ENCODE data around the gene ZNF431. TPM values are rescaled to one million over a fixed set of nuclear protein-coding genes. Genes with fewer than 3 reads are reported as not detected.
"Not testable (repeated sequence)": the region's sequence is repeated elsewhere in the genome, so short reads cannot be mapped to it uniquely, and the experiment has no call there.

Gene ZNF431
- total and polyA plus RNA-seq, 11 donors, result 4.6 to 20.0 (median 11.0) TPM

DNA sequence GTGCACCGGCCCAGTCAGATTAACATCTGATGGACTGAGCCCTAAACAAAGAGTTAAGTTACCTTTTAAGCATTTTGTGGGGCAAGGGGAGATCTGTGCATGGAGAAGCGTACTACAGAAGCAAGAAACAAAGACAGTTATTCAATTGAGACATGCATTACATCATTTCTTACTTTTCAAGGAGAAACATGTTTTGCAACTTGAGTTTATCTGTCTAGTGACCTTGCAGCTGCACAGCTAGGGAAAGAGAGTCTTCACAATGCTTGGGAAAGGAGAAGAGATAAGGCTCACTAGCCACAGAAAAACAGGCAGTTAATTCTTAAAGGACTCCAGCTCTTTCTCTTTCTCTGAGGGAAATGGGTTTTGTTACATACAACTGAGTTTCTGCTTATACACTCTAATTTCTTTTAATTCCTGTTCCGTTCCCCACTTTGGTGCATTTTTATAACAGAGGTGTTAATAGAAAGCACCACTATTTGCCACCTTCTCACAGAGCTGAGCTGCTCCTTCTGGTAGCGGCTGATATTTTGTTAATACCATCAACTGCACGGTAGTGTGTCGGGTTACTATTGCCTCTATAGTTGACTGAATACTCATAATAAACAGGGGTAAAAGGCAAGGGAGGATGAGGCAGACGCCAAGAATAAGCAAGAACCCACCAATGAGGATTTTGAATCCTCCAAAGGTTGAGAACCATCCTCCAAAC, 55.9 kb downstream of the ZNF431 start:
- DNase-seq (no peak), ATAC-seq (no peak)
- Histone ChIP-seq H3K36me3 (no peaks in the 10 kb centered on the region), H3K27me3 (no peaks in the 10 kb centered on the region), H3K27ac (peak overlapping the region in 4 of 12 donors; percentile 1 to 56 (median 20)), H3K4me3 (no peak overlapping the region), H3K4me1 (peaks cover 0 to 6% (median 0%) of the 10 kb centered on the region in 12 donors), H3K9me3 (no peaks in the 10 kb centered on the region)
- TF ChIP-seq, protein P1, sequence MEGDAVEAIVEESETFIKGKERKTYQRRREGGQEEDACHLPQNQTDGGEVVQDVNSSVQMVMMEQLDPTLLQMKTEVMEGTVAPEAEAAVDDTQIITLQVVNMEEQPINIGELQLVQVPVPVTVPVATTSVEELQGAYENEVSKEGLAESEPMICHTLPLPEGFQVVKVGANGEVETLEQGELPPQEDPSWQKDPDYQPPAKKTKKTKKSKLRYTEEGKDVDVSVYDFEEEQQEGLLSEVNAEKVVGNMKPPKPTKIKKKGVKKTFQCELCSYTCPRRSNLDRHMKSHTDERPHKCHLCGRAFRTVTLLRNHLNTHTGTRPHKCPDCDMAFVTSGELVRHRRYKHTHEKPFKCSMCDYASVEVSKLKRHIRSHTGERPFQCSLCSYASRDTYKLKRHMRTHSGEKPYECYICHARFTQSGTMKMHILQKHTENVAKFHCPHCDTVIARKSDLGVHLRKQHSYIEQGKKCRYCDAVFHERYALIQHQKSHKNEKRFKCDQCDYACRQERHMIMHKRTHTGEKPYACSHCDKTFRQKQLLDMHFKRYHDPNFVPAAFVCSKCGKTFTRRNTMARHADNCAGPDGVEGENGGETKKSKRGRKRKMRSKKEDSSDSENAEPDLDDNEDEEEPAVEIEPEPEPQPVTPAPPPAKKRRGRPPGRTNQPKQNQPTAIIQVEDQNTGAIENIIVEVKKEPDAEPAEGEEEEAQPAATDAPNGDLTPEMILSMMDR (IDR thresholded peaks at IDR 0.05), result no peak
- no peak for TF ChIP-seq POLR2A (IDR thresholded peaks at IDR 0.05)
- WGBS, 4 donors, result 44 to 70% (median 52%) methylated on average over 7 of the region's 7 CpGs
- intact Hi-C loops (cut with DNase I), result no loop called here

DNA sequence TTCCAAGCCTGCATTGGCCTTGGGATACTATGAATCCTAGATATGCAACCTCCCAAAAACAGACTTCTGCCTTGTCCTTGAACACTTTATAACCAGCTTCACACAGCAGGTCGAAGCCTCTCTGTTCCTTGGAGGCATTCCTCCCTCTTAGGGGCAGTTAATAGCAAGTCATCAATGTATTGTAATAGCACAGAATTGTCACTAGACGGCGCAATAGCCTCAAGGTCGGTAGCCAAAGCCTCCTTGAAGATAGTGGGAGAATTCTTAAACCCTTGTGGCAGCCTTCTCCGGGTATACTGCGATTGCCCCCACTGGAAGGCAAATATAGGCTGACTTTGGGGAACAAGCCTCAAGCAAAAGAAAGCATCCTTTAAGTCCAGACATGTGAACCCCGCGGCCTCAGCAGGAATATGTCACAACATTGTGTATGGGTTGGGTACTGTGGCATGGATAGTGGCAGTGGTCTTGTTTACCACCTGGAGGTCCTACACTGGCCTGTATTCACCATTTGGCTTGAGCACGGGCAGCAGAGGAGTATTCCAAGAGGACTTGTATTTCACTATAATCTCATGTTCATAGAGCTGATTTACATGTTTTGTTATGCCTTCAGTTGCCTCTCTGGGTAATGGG, 61.1 kb downstream of the ZNF431 start:
- no peak for DNase-seq
- Histone ChIP-seq H3K36me3 (no peaks in the 10 kb centered on the region), H3K27me3 (no peaks in the 10 kb centered on the region), H3K4me3 (no peak overlapping the region), H3K27ac (no peak overlapping the region), H3K4me1 (peaks cover 0 to 3% (median 0%) of the 10 kb centered on the region in 12 donors), H3K9me3 (no peaks in the 10 kb centered on the region)
- TF ChIP-seq POLR2A (IDR thresholded peaks at IDR 0.05), result no peak
- TF ChIP-seq, protein P1 (IDR thresholded peaks at IDR 0.05), result peak; percentile 49 to 75 (median 66)
- 38 to 49% (median 46%) methylated on average over 9 of the region's 9 CpGs for WGBS, 4 donors
- intact Hi-C loops (cut with DNase I), result loop anchor here (1.0 to 10.0 kb wide), 8 partner anchors 272 to 1342 kb away; no protein-coding TSS in a partner anchor
- ATAC-seq, result peak in 1 of 4 donors; percentile 48

DNA sequence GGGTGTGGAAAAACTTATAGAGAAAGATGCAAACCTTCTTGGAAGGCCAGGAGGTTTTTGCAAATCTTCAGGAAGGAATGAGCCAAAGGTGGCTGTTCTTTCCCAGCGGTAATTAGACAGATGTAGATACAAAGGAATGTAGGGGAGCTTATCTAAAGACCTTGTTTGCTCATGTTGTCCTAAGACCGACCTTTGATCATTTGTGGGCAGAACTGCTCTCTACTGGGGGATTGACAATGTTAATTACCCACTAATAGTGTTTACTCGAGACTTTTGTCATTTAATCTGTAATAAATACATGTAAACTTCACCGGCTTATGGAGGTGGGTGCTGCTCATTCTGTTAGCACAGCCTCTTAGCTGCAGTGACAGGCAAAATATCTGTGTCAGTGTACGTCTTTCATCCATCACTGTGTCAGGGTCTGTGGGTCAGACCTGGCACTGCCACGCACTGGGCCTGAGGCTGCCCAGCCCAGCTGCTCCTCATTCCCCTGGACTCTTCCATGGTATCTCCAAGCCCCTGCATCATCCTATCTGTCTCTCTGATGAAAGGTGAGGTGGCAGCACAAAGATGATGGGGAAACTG, 68.3 kb downstream of the ZNF431 start:
- Histone ChIP-seq H3K27ac (no peak overlapping the region), H3K4me1 (no peaks in the 10 kb centered on the region), H3K36me3 (no peaks in the 10 kb centered on the region), H3K27me3 (no peaks in the 10 kb centered on the region), H3K4me3 (no peak overlapping the region), H3K9me3 (no peaks in the 10 kb centered on the region)
- intact Hi-C loops (cut with DNase I), result no loop called here
- ATAC-seq, result no peak
- 27 to 39% (median 34%) methylated on average over 6 of the region's 6 CpGs for WGBS, 4 donors
- DNase-seq, result no peak
- no peak for TF ChIP-seq POLR2A (IDR thresholded peaks at IDR 0.05)
- TF ChIP-seq, protein P1 (IDR thresholded peaks at IDR 0.05), result no peak

DNA sequence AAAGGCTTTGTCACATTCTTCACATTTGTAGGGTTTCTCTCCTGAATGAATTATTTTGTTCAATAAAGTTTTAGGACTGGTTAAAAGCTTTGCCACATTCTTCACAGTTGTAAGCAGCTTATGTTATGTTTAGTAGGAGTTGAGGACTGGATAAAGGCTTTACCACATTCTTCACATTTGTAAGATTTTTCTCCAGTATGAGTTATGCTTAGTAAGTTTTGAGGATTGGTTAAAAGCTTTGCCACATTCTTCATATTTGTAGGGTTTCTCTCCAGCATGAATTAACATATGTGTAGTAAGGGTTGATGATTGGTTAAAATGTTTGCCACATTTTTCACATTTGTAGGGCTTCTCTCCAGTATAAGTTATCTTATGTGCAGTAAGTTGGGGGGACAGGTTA, 79.9 kb downstream of the ZNF431 start:
- no peak overlapping the region for H3K27ac ChIP-seq
- H3K36me3 ChIP-seq, result no peaks in the 10 kb centered on the region
- no peaks in the 10 kb centered on the region for H3K9me3 ChIP-seq
- no peaks in the 10 kb centered on the region for H3K4me1 ChIP-seq
- peaks cover 0 to 8% (median 0%) of the 10 kb centered on the region in 9 donors for H3K27me3 ChIP-seq
- intact Hi-C loops (cut with DNase I), result no loop called here
- TF ChIP-seq, protein P1 (IDR thresholded peaks at IDR 0.05), result no peak
- TF ChIP-seq POLR2A (IDR thresholded peaks at IDR 0.05), result no peak
- ATAC-seq, result no peak
- H3K4me3 ChIP-seq, result no peak overlapping the region
- DNase-seq, result no peak

DNA sequence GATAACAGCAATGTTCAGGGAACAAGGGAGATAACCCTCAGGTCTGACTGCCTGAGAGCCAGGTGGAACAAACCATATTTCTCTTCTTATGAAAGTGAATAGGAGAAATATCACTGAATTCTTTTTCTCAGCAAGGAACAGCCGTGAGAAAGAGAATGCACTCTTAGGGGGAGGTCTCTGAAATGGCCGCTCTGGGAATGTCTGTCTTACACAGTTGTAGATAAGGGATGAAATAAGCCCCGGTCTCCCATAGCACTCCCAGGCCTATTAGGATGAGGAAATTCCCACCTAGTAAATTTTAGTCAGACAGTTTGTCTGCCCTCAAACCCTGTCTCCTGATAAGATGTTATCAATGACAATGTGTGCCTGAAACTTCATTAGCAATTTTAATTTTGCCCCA, 88.1 kb downstream of the ZNF431 start:
- H3K27me3 ChIP-seq; H3K36me3 ChIP-seq; H3K27ac ChIP-seq; H3K4me3 ChIP-seq; H3K4me1 ChIP-seq; ATAC-seq; intact Hi-C loops (cut with DNase I); DNase-seq: not testable (repeated sequence)
- H3K9me3 ChIP-seq, result peaks cover 0 to 33% (median 18%) of the 10 kb centered on the region in 12 donors
- 68 to 82% (median 76%) methylated on average over 3 of the region's 3 CpGs for WGBS, 4 donors

Measured in heart left ventricle (tissue), 16 donors.